ENCODE measurements around the gene CPA5. TPM values are rescaled to one million over a fixed set of nuclear protein-coding genes. Genes with fewer than 3 reads are reported as not detected.
"Not testable (repeated sequence)": the region's sequence is repeated elsewhere in the genome, so short reads cannot be mapped to it uniquely, and the experiment has no call there.

The CPA5 gene
- total RNA-seq, 2 experiments from 2014 or later = 0.74 to 0.88 TPM

GRCh38 chr7:130305433-130306042, 39.1 kb upstream of the CPA5 start:
- Mint-ChIP-seq H3K9me3 (no peaks in the 10 kb centered on the region), H3K27ac (no peak overlapping the region), H3K4me3 (no peak overlapping the region), H3K27me3 (ENCODE audit: low read depth) (no peaks in the 10 kb centered on the region), H3K36me3 (ENCODE audit: low read depth) (no peaks in the 10 kb centered on the region), H3K4me1 (ENCODE audit: low read depth) (no peaks in the 10 kb centered on the region)
- intact Hi-C loops (cut with micrococcal nuclease) = loop anchor here (5.0 kb wide), 1 partner anchor 63 kb away; no protein-coding TSS in a partner anchor
- CTCF ChIA-PET = no interaction called here
- no peak for DNase-seq

- H3K27me3 Mint-ChIP-seq (ENCODE audit: low read depth) = no peaks in the 10 kb centered on the region
- intact Hi-C loops (cut with micrococcal nuclease) = loop anchor here (5.0 kb wide), 1 partner anchor 68 kb away; no protein-coding TSS in a partner anchor
- DNase-seq = no peak
- H3K36me3 Mint-ChIP-seq (ENCODE audit: low read depth) = no peaks in the 10 kb centered on the region
- no peak overlapping the region for H3K4me3 Mint-ChIP-seq
- CTCF ChIA-PET = interaction anchor here (1.2 kb wide), 1 partner anchor 12 kb away, joined by 3 read pairs; no protein-coding TSS in a partner anchor
- no peaks in the 10 kb centered on the region for H3K4me1 Mint-ChIP-seq (ENCODE audit: low read depth)
- H3K27ac Mint-ChIP-seq = no peak overlapping the region
- no peaks in the 10 kb centered on the region for H3K9me3 Mint-ChIP-seq
Observed at GRCh38 chr7:130309986-130310385, 34.6 kb upstream of the CPA5 start.

- Mint-ChIP-seq H3K4me3 (no peak overlapping the region), H3K4me1 (ENCODE audit: low read depth) (no peaks in the 10 kb centered on the region), H3K27ac (no peak overlapping the region), H3K27me3 (ENCODE audit: low read depth) (no peaks in the 10 kb centered on the region), H3K9me3 (no peaks in the 10 kb centered on the region), H3K36me3 (ENCODE audit: low read depth) (no peaks in the 10 kb centered on the region)
- intact Hi-C loops (cut with micrococcal nuclease) = no loop called here
- CTCF ChIA-PET = no interaction called here
- DNase-seq = no peak
Observed at GRCh38 chr7:130314305-130314704, 30.3 kb upstream of the CPA5 start.

GRCh38 chr7:130319541-130319940, 25.1 kb upstream of the CPA5 start:
- intact Hi-C loops (cut with micrococcal nuclease) = no loop called here
- H3K36me3 Mint-ChIP-seq (ENCODE audit: low read depth) = no peaks in the 10 kb centered on the region
- CTCF ChIA-PET = no interaction called here
- H3K4me3 Mint-ChIP-seq = no peak overlapping the region
- no peaks in the 10 kb centered on the region for H3K9me3 Mint-ChIP-seq
- no peak overlapping the region for H3K27ac Mint-ChIP-seq
- no peaks in the 10 kb centered on the region for H3K4me1 Mint-ChIP-seq (ENCODE audit: low read depth)
- DNase-seq = no peak
- H3K27me3 Mint-ChIP-seq (ENCODE audit: low read depth) = no peaks in the 10 kb centered on the region

DNA sequence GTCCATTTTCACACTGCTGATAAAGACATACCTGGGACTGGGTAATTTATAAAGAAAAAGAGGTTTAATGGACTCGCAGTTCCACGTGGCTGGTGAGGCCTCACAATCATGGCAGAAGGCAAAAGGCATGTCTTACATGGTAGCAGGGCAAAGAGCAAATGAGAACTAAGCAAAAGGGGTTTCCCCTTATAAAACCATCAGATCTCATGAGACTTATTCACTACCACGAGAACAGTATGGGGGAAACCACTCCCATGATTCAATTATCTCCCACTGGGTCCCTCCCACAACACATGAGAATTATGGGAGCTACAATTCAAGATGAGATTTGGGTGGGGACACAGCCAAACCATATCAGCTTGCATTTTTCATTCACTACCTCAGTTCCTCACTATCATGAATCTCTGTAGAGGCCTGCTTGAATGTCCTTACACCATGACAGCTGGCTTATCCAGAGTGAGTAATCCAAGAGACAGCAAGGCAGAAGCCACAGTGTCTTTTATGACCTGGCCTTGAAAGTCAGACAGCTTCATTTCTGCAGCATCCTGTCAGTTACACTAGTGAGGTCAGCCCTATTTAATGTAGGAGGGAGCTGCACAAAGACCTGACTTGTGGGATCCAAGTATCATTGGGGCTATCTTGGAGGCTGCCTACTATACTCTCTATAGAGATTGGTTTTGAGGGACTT, 22.9 kb upstream of the CPA5 start:
- H3K4me1 Mint-ChIP-seq (ENCODE audit: low read depth); H3K4me3 Mint-ChIP-seq; H3K27ac Mint-ChIP-seq; H3K9me3 Mint-ChIP-seq; intact Hi-C loops (cut with micrococcal nuclease); H3K36me3 Mint-ChIP-seq (ENCODE audit: low read depth); DNase-seq; H3K27me3 Mint-ChIP-seq (ENCODE audit: low read depth): not testable (repeated sequence)
- CTCF ChIA-PET = interaction anchor here (0.6 to 1.4 kb wide), 3 partner anchors 12 to 109 kb away, joined by 3 to 5 read pairs (median 4); no protein-coding TSS in a partner anchor

DNA sequence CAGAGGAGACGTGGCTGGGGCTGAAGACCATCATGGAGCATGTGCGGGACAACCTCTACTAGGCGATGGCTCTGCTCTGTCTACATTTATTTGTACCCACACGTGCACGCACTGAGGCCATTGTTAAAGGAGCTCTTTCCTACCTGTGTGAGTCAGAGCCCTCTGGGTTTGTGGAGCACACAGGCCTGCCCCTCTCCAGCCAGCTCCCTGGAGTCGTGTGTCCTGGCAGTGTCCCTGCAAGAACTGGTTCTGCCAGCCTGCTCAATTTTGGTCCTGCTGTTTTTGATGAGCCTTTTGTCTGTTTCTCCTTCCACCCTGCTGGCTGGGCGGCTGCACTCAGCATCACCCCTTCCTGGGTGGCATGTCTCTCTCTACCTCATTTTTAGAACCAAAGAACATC, 22.0 kb upstream of the CPA5 start:
- Mint-ChIP-seq H3K27ac (no peak overlapping the region), H3K9me3 (no peaks in the 10 kb centered on the region), H3K4me1 (ENCODE audit: low read depth) (no peaks in the 10 kb centered on the region), H3K36me3 (ENCODE audit: low read depth) (no peaks in the 10 kb centered on the region), H3K4me3 (no peak overlapping the region), H3K27me3 (ENCODE audit: low read depth) (no peaks in the 10 kb centered on the region)
- no peak for DNase-seq
- CTCF ChIA-PET = interaction anchor here (1.4 kb wide), 1 partner anchor 13 kb away, joined by 3 read pairs; no protein-coding TSS in a partner anchor
- intact Hi-C loops (cut with micrococcal nuclease) = no loop called here

GRCh38 chr7:130324306-130324943, 20.2 kb upstream of the CPA5 start:
- H3K4me1 Mint-ChIP-seq (ENCODE audit: low read depth) = no peaks in the 10 kb centered on the region
- H3K9me3 Mint-ChIP-seq = no peaks in the 10 kb centered on the region
- CTCF ChIA-PET = interaction anchor here (0.6 kb wide), 1 partner anchor 288 kb away, joined by 3 read pairs; no protein-coding TSS in a partner anchor
- H3K27me3 Mint-ChIP-seq (ENCODE audit: low read depth) = no peaks in the 10 kb centered on the region
- DNase-seq = no peak
- intact Hi-C loops (cut with micrococcal nuclease) = no loop called here
- H3K4me3 Mint-ChIP-seq = no peak overlapping the region
- no peaks in the 10 kb centered on the region for H3K36me3 Mint-ChIP-seq (ENCODE audit: low read depth)
- no peak overlapping the region for H3K27ac Mint-ChIP-seq

- Mint-ChIP-seq H3K27me3 (ENCODE audit: low read depth) (no peaks in the 10 kb centered on the region), H3K36me3 (ENCODE audit: low read depth) (no peaks in the 10 kb centered on the region), H3K4me3 (no peak overlapping the region), H3K9me3 (no peaks in the 10 kb centered on the region), H3K4me1 (ENCODE audit: low read depth) (peaks cover 3% of the 10 kb centered on the region), H3K27ac (no peak overlapping the region)
- DNase-seq = no peak
- CTCF ChIA-PET = no interaction called here
- intact Hi-C loops (cut with micrococcal nuclease) = no loop called here
Observed at GRCh38 chr7:130329681-130330080, 14.9 kb upstream of the CPA5 start.

- CTCF ChIA-PET = no interaction called here
- intact Hi-C loops (cut with micrococcal nuclease) = no loop called here
- H3K4me3 Mint-ChIP-seq = no peak overlapping the region
- H3K27me3 Mint-ChIP-seq (ENCODE audit: low read depth) = no peaks in the 10 kb centered on the region
- no peak for DNase-seq
- no peaks in the 10 kb centered on the region for H3K9me3 Mint-ChIP-seq
- H3K36me3 Mint-ChIP-seq (ENCODE audit: low read depth) = no peaks in the 10 kb centered on the region
- no peak overlapping the region for H3K27ac Mint-ChIP-seq
- peaks cover 3% of the 10 kb centered on the region for H3K4me1 Mint-ChIP-seq (ENCODE audit: low read depth)
Observed at GRCh38 chr7:130332259-130333053, 12.2 kb upstream of the CPA5 start.

- Mint-ChIP-seq H3K9me3 (no peaks in the 10 kb centered on the region), H3K4me1 (ENCODE audit: low read depth) (peaks cover 3% of the 10 kb centered on the region), H3K27ac (no peak overlapping the region), H3K27me3 (ENCODE audit: low read depth) (no peaks in the 10 kb centered on the region), H3K4me3 (no peak overlapping the region), H3K36me3 (ENCODE audit: low read depth) (no peaks in the 10 kb centered on the region)
- intact Hi-C loops (cut with micrococcal nuclease) = no loop called here
- DNase-seq = no peak
- CTCF ChIA-PET = interaction anchor here (1.1 kb wide), 1 partner anchor 424 kb away, joined by 3 read pairs; no protein-coding TSS in a partner anchor
Observed at GRCh38 chr7:130333832-130334231, 10.8 kb upstream of the CPA5 start.

DNA sequence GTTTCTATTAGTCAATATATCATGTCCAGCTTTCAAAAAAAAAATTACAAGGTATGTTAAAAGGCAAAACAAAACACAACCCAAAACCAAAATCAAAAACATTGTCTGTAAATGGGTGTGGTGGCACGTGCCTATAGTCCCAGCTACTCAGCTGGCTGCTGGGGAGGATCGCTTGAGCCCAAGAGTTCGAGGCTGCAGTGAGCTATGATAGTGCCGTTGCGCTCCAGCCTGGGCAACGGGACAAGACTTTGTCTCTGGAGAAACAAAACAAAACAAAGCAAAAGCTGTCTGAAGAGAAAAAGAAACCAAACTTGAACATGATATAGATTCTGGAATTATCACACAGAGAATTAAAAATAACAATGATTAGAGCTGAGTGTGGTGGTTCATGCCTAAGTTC, 10.3 kb upstream of the CPA5 start:
- Mint-ChIP-seq H3K27me3 (ENCODE audit: low read depth) (no peaks in the 10 kb centered on the region), H3K4me3 (no peak overlapping the region), H3K36me3 (ENCODE audit: low read depth) (no peaks in the 10 kb centered on the region), H3K27ac (no peak overlapping the region), H3K9me3 (no peaks in the 10 kb centered on the region), H3K4me1 (ENCODE audit: low read depth) (peaks cover 3% of the 10 kb centered on the region)
- no peak for DNase-seq
- intact Hi-C loops (cut with micrococcal nuclease) = no loop called here
- CTCF ChIA-PET = interaction anchor here (0.7 to 1.1 kb wide), 2 partner anchors 13 to 424 kb away, joined by 3 to 5 read pairs; no protein-coding TSS in a partner anchor

DNA sequence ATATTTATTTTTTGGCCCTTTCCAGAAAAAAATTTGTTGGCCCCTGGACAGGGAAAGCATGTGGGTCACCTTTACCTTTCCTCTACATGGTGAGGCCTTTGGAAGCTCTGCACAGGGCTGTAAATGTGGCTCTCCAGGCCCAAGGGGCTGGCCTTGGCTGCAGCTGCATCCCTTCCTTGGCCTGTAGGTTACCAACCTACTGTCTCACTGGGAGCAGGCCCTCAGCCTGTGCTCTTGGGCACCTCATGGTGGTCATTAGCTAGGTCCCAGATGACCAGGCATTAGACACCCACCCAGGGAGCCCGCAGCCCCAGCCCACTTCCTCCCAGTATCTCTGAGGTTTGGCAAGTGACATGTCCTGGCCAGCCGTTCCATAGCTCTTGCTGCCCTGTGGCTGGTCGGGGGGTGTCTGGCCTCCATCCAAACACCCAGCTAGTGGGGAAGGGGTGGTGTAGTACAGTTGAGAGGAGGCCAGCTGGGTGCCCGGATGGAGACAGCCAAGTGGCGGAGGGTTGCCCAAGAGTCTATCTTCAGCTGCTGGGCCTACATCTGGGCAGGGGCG, 7.1 kb upstream of the CPA5 start:
- no peak overlapping the region for H3K27ac Mint-ChIP-seq
- DNase-seq = no peak
- no peaks in the 10 kb centered on the region for H3K9me3 Mint-ChIP-seq
- no peaks in the 10 kb centered on the region for H3K27me3 Mint-ChIP-seq (ENCODE audit: low read depth)
- no peaks in the 10 kb centered on the region for H3K36me3 Mint-ChIP-seq (ENCODE audit: low read depth)
- intact Hi-C loops (cut with micrococcal nuclease) = no loop called here
- H3K4me3 Mint-ChIP-seq = no peak overlapping the region
- CTCF ChIA-PET = no interaction called here
- H3K4me1 Mint-ChIP-seq (ENCODE audit: low read depth) = peaks cover 3% of the 10 kb centered on the region

Measured in activated naive CD4-positive, alpha-beta T cell treated with anti-CD3 and anti-CD28 coated beads for 36 hours (primary cell).